HEK293T (cell line): ENCODE data around the gene SYT12.

Experiments
- ELF4 ChIP-seq: fragments of 450-650 bp; IDR thresholded peaks from 2 replicates; pipeline ENCODE4 v1.6.1; 2017; ENCODE audit warnings: antibody characterized with exemption
- FOXA1 ChIP-seq: fragments of 450-650 bp; IDR thresholded peaks from 2 replicates; pipeline ENCODE4 v1.6.1; 2016; ENCODE audit warnings: mild to moderate bottlenecking
- TARDBP ChIP-seq: fragments of 450-650 bp; IDR thresholded peaks from 2 replicates; pipeline ENCODE4 v1.6.1; 2016
- TF ChIP-seq, protein P1 (sequence below): fragments of 450-650 bp; IDR thresholded peaks from 2 replicates; pipeline ENCODE4 v1.6.1; 2016

GRCh38 chr11:67054346-67054835 is 31.5 kb downstream of the SYT12 start:
- no peak for TF ChIP-seq FOXA1
- no peak for TF ChIP-seq TARDBP
- TF ChIP-seq ELF4: no peak
- TF ChIP-seq, protein P1, sequence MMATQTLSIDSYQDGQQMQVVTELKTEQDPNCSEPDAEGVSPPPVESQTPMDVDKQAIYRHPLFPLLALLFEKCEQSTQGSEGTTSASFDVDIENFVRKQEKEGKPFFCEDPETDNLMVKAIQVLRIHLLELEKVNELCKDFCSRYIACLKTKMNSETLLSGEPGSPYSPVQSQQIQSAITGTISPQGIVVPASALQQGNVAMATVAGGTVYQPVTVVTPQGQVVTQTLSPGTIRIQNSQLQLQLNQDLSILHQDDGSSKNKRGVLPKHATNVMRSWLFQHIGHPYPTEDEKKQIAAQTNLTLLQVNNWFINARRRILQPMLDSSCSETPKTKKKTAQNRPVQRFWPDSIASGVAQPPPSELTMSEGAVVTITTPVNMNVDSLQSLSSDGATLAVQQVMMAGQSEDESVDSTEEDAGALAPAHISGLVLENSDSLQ: no peak
